Mucosa of descending colon (tissue), 3 donors: ENCODE results near the gene CTNNA3. TPM values are rescaled to one million over a fixed set of nuclear protein-coding genes. Genes with fewer than 3 reads are reported as not detected.

ENCODE experiments used
- ATAC-seq: fragments of 200-7000 bp; cut with Tn5 transposase; one replicate; pipeline ENCODE4 v1.9.1; 2020; ENCODE audit warnings: mild to moderate bottlenecking, moderate library complexity
- DNase-seq, 3 donors: peaks; one replicate each; pipeline ENCODE4 v3.0.0-alpha.2; 2020
- H3K36me3 ChIP-seq: fragments of 200-600 bp; one replicate; pipeline ENCODE4 v1.8.0; 2021; ENCODE audit warnings: low read depth, mild to moderate bottlenecking
- H3K4me1 ChIP-seq: fragments of 200-600 bp; one replicate; pipeline ENCODE4 v1.8.0; 2021; ENCODE audit warnings: low read depth, mild to moderate bottlenecking
- H3K4me3 ChIP-seq: fragments of 200-600 bp; one replicate; pipeline ENCODE4 v1.8.0; 2021; ENCODE audit warnings: mild to moderate bottlenecking
- H3K9me3 ChIP-seq: fragments of 200-600 bp; one replicate; pipeline ENCODE4 v1.8.0; 2021; ENCODE audit warnings: mild to moderate bottlenecking
- CTCF ChIP-seq: fragments of 200-600 bp; IDR thresholded peaks from one replicate; pipeline ENCODE4 v1.8.0; 2022; ENCODE audit warnings: antibody characterized with exemption, mild to moderate bottlenecking
- intact Hi-C, 2 donors: fragments of 100-400 bp; cut with DNase I in 1 of 2; cut with micrococcal nuclease in 1 of 2; formaldehyde crosslinking; loops; one replicate each; pipeline versions ENCODE4 v1.11.0 to v1.11.1; 2022; cut with DNase I, micrococcal nuclease
- total RNA-seq, 3 donors: library from RNA; stranded (reverse); fragmentation: NEBNext Ultra II Directional in 2 of 3; extraction: Animal tissue kit (Norgen Biotek cat#: 25700) in 2 of 3; gene quantifications; one replicate each; pipeline versions ENCODE4 v1.2.1 to v1.2.4, GENCODE V29; 2021 to 2023
- donor health status: DM: no; HTN: no; CAD: no; lungs with moderate emphysema.
- donor health status: DM: no; HTN: no; CAD: no.
- donor health status: DM: no; HTN: yes; CAD: no.

CTNNA3 gene
- total RNA-seq, 3 donors from 2014 or later, result 0.52 to 7.5 (median 0.70) TPM

- no peak for TF ChIP-seq CTCF
- no peak for DNase-seq
- no peaks in the 10 kb centered on the region for H3K9me3 ChIP-seq
- H3K4me1 ChIP-seq, result no peaks in the 10 kb centered on the region
- H3K4me3 ChIP-seq, result no peak overlapping the region
- no peak for ATAC-seq
- H3K36me3 ChIP-seq, result no peaks in the 10 kb centered on the region
- intact Hi-C loops, result no loop called here
These were observed 576.3 kb downstream of the CTNNA3 start for GRCh38 chr10:67119651-67120050.

- no peaks in the 10 kb centered on the region for H3K4me1 ChIP-seq
- H3K36me3 ChIP-seq, result no peaks in the 10 kb centered on the region
- intact Hi-C loops, result no loop called here
- TF ChIP-seq CTCF, result no peak
- H3K9me3 ChIP-seq, result no peaks in the 10 kb centered on the region
- DNase-seq, result no peak
- no peak overlapping the region for H3K4me3 ChIP-seq
- no peak for ATAC-seq
These were observed 580.0 kb downstream of the CTNNA3 start for GRCh38 chr10:67115972-67116371.

GRCh38 chr10:67114945-67115344, 581.0 kb downstream of the CTNNA3 start:
- intact Hi-C loops, result no loop called here
- ATAC-seq, result no peak

GRCh38 chr10:67112765-67113164, 583.2 kb downstream of the CTNNA3 start:
- TF ChIP-seq CTCF, result no peak
- no peaks in the 10 kb centered on the region for H3K4me1 ChIP-seq
- no peaks in the 10 kb centered on the region for H3K9me3 ChIP-seq
- H3K36me3 ChIP-seq, result no peaks in the 10 kb centered on the region
- no peak for DNase-seq
- no peak overlapping the region for H3K4me3 ChIP-seq
- intact Hi-C loops, result no loop called here
- no peak for ATAC-seq

More at GRCh38 chr10:67114945-67115344, 581.0 kb downstream of the CTNNA3 start:
- Histone ChIP-seq H3K36me3 (no peaks in the 10 kb centered on the region), H3K4me3 (no peak overlapping the region), H3K9me3 (no peaks in the 10 kb centered on the region), H3K4me1 (no peaks in the 10 kb centered on the region)
- DNase-seq, result no peak
- no peak for TF ChIP-seq CTCF

GRCh38 chr10:67110286-67110685, 585.7 kb downstream of the CTNNA3 start:
- DNase-seq, result no peak
- Histone ChIP-seq H3K4me1 (no peaks in the 10 kb centered on the region), H3K4me3 (no peak overlapping the region), H3K9me3 (no peaks in the 10 kb centered on the region), H3K36me3 (no peaks in the 10 kb centered on the region)
- ATAC-seq, result no peak
- intact Hi-C loops, result no loop called here
- no peak for TF ChIP-seq CTCF

- H3K9me3 ChIP-seq, result no peaks in the 10 kb centered on the region
- DNase-seq, result no peak
- H3K4me1 ChIP-seq, result no peaks in the 10 kb centered on the region
- H3K4me3 ChIP-seq, result no peak overlapping the region
- no peak for TF ChIP-seq CTCF
- intact Hi-C loops, result no loop called here
- ATAC-seq, result no peak
- H3K36me3 ChIP-seq, result no peaks in the 10 kb centered on the region
These were observed 588.3 kb downstream of the CTNNA3 start for GRCh38 chr10:67107670-67108069.
